ENCODE measurements around the gene PTPRN2.

DNA sequence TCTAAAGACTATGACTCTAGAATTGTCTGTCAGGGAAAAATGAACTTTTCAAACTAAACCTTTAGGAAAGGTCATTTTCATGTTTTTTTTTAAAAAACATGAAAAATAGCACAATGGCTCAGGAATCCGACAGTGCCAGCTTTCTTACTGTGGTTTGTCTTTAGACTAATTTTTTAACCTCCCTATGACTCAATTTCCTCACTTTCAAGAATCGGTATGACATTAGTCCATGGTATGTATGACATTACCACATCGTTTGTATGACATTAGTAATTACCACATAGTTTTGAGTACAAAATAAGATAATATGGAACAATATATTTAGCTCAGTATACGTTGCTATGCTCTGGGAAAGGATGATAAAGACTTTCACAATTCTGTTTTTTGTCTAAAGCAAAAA, 383.2 kb downstream of the PTPRN2 start:
- TF ChIP-seq, protein P1, sequence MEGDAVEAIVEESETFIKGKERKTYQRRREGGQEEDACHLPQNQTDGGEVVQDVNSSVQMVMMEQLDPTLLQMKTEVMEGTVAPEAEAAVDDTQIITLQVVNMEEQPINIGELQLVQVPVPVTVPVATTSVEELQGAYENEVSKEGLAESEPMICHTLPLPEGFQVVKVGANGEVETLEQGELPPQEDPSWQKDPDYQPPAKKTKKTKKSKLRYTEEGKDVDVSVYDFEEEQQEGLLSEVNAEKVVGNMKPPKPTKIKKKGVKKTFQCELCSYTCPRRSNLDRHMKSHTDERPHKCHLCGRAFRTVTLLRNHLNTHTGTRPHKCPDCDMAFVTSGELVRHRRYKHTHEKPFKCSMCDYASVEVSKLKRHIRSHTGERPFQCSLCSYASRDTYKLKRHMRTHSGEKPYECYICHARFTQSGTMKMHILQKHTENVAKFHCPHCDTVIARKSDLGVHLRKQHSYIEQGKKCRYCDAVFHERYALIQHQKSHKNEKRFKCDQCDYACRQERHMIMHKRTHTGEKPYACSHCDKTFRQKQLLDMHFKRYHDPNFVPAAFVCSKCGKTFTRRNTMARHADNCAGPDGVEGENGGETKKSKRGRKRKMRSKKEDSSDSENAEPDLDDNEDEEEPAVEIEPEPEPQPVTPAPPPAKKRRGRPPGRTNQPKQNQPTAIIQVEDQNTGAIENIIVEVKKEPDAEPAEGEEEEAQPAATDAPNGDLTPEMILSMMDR (conservative IDR thresholded peaks at IDR 0.05; ENCODE audit: low read depth, low read length), result no peak
- no peak for TF ChIP-seq EZH2 (IDR thresholded peaks at IDR 0.05; ENCODE audit: borderline replicate concordance, low read depth, low read length, poor library complexity, severe bottlenecking)

All from A673 (cell line).